Kidney epithelial cell (primary cell): Measurements from ENCODE around the gene UFM1. TPM values are rescaled to one million over a fixed set of nuclear protein-coding genes. Genes with fewer than 3 reads are reported as not detected.

Source experiments
- DNase-seq: peaks from one replicate; pipeline ENCODE4 v3.0.0-alpha.2; 2010; ENCODE audit warnings: low read depth
- H3K27me3 ChIP-seq: 2 replicates; pipeline ENCODE4 v1.6.0; 2011; ENCODE audit warnings: low read length; ENCODE audit not compliant: control insufficient read depth, insufficient read depth
- H3K36me3 ChIP-seq: 2 replicates; pipeline ENCODE4 v1.5.1; 2011; ENCODE audit warnings: low read length; ENCODE audit not compliant: control insufficient read depth, insufficient read depth
- H3K4me3 ChIP-seq: 2 replicates; pipeline ENCODE4 v1.5.1; 2011; ENCODE audit warnings: low read depth, mild to moderate bottlenecking, control low read depth, low read length
- total RNA-seq: library from RNA; depleted of rRNA; stranded (reverse); fragments of >200 nt; gene quantifications from 2 replicates; pipeline ENCODE4 v1.2.3, GENCODE V29; 2015
- TF ChIP-seq, protein P1 (sequence below): IDR thresholded peaks from 2 replicates; pipeline ENCODE4 v1.5.1; 2011; ENCODE audit warnings: mild to moderate bottlenecking, moderate library complexity, low read length, control low read depth, inconsistent platforms; ENCODE audit not compliant: insufficient read depth, poor library complexity, severe bottlenecking

UFM1 gene
- total RNA-seq, 1 donor from 2014 or later = 97.8 TPM

DNA sequence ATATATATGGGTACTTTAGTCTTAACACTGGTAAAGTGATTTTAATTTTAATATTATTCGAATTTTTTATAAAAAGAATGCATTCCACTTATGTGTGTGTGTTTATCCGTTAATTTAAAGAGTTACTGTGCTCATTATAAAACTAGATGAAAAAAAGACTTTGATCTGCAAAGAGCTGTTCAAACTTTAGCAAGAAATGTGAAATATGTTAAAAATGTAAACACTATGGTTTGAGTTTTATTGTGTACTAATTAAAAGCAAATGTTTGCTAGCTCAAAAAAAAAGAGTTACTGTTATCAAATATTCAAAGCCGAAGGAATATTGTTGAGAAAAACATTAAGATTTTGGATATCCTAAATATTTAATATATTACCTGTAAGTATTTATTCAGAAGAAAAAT is 34.5 kb downstream of the UFM1 start:
- Histone ChIP-seq H3K27me3 (no peaks in the 10 kb centered on the region), H3K36me3 (no peaks in the 10 kb centered on the region), H3K4me3 (no peak overlapping the region)
- no peak for DNase-seq
- TF ChIP-seq, protein P1, sequence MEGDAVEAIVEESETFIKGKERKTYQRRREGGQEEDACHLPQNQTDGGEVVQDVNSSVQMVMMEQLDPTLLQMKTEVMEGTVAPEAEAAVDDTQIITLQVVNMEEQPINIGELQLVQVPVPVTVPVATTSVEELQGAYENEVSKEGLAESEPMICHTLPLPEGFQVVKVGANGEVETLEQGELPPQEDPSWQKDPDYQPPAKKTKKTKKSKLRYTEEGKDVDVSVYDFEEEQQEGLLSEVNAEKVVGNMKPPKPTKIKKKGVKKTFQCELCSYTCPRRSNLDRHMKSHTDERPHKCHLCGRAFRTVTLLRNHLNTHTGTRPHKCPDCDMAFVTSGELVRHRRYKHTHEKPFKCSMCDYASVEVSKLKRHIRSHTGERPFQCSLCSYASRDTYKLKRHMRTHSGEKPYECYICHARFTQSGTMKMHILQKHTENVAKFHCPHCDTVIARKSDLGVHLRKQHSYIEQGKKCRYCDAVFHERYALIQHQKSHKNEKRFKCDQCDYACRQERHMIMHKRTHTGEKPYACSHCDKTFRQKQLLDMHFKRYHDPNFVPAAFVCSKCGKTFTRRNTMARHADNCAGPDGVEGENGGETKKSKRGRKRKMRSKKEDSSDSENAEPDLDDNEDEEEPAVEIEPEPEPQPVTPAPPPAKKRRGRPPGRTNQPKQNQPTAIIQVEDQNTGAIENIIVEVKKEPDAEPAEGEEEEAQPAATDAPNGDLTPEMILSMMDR = no peak

DNA sequence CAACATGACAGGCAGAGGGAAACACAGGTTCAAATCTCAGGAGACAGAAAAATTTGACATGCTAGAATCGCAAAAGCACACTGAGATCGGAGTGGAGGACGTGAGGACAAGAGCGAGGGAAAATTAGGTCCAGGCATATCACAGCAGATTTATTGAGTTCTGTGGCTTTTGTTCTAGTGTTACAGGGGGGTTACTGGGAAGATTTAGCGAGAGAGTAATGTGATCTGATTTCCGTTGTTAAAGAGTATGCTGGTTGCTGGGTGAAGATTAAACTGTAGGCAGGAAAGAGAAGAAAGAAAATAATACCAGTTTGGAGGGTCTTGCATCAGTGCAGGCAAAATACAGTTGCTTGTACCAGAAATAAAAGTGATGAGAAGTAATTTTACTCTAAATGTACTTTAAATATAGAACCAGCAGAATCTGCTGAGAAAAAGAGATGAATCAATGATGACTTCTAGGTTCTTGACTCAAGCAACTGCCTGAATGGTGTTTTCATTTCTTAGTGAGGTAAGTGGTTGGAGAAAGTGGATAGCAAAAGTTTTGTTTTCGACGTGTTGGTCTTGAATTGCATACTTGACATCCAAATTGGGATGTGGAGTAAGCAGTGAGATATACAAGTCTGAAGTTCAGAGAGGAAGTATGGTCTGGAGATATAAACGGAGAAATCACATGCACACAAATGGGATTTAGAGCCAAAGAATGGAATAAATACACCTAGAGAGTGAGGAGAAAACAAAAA is 35.7 kb downstream of the UFM1 start:
- DNase-seq = no peak
- H3K36me3 ChIP-seq = no peaks in the 10 kb centered on the region
- no peaks in the 10 kb centered on the region for H3K27me3 ChIP-seq
- no peak overlapping the region for H3K4me3 ChIP-seq
- TF ChIP-seq, protein P1 = no peak

DNA sequence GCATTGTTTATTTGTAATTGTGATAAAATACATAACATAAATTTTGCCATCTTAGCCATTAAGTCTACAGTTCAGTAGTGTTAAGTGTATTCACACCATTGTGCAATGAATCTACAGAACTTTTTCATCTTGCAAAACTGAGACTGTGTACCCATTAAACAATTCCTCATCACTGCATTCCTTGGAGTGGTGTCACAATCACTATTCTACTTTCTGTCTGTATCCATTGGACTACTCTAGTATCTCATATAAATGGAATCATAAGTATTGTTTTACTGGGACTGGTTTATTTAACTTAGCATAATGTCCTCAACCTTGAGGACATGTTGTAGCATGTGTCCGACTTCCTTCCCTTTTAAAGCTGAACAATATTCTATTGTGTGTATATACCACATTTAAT is 36.8 kb downstream of the UFM1 start:
- Histone ChIP-seq H3K4me3 (no peak overlapping the region), H3K27me3 (no peaks in the 10 kb centered on the region), H3K36me3 (no peaks in the 10 kb centered on the region)
- TF ChIP-seq, protein P1 = no peak
- DNase-seq = no peak

DNA sequence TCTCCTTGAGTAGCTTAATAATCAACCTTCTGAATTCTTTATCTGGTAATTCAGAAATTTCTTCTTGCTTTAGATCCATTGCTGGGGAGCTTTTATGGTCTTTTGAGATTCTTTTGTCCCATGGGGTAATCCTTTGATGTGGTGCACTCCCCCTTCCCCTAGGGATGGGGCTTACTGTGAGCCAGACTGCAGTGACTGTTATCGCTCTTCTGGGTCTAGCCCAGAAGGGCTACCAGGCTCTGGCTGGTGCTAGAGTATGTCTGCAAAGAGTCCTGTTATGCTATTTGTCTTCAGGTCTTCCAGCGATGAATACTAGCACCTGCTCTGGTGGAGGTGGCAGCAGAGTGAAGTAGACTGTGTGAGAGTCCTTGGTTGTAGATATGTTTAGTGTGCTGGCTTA is 41.7 kb downstream of the UFM1 start:
- TF ChIP-seq, protein P1 = no peak
- no peak for DNase-seq
- Histone ChIP-seq H3K27me3 (no peaks in the 10 kb centered on the region), H3K4me3 (no peak overlapping the region), H3K36me3 (no peaks in the 10 kb centered on the region)

DNA sequence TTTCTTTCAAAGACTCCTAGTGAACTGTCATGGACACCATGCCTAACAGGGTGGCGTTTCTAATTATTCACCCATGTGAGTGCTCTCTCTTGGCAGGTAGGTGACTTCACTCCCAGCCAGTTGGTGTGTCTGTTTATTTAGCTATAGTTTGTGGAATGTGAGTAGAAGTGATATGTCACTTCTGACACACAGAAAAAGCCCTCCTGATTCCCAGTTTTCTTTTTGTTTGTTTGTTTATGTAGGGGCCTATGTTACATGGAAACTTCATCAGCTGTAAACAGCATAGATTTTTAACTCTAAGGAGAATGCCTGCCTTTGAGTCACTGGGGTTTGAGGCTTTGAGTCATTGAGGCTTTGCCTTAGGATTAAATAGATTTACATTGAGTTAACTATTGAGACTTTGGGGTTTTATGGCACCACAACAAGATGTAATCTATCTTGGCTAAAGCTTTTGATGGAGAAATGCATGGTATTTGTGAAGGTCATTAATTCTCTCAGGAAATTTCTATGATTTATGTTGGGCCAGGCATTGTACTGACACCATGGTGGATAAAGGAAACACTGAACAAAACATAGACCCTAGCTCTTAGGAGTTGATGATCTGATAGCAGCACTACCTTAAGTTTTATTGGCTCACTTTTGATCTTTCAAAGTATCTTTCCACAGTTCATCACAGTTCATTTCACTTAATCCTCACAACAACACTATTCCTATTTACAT is 45.3 kb downstream of the UFM1 start:
- no peak overlapping the region for H3K4me3 ChIP-seq
- H3K36me3 ChIP-seq = no peaks in the 10 kb centered on the region
- DNase-seq = peak; percentile 34
- no peaks in the 10 kb centered on the region for H3K27me3 ChIP-seq
- TF ChIP-seq, protein P1 = no peak

DNA sequence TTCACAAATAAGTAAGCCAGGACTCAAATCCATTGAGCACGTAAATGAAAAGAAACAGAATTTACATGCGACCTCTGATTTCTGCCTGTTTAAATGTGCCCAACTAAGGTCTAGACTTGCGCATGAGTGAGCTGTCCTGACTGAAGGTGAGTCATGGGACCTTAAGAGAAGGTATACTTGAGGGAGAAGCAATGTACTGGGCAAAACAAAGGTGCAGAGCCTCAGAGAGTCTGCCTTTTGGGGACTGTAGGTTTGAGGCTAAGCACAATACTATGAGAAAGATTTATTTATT is 45.8 kb downstream of the UFM1 start:
- H3K27me3 ChIP-seq = no peaks in the 10 kb centered on the region
- no peak overlapping the region for H3K4me3 ChIP-seq
- peak; percentile 54 for DNase-seq
- H3K36me3 ChIP-seq = no peaks in the 10 kb centered on the region
- TF ChIP-seq, protein P1 = no peak
